ENCODE data around the gene BIN1. TPM values are rescaled to one million over a fixed set of nuclear protein-coding genes. Genes with fewer than 3 reads are reported as not detected.

The BIN1 gene
- total RNA-seq, 1 donor from 2014 or later, result 26.9 TPM

- Mint-ChIP-seq H3K27ac (no peak overlapping the region), H3K4me3 (no peak overlapping the region), H3K4me1 (peaks cover 5% of the 10 kb centered on the region), H3K9me3 (peaks cover 16% of the 10 kb centered on the region), H3K36me3 (no peaks in the 10 kb centered on the region), H3K27me3 (ENCODE audit: insufficient read depth, low read depth) (peaks cover 4% of the 10 kb centered on the region)
- Histone ChIP-seq H3F3A (ENCODE audit: low read depth) (no peaks in the 10 kb centered on the region), H4K20me1 (ENCODE audit: low read depth) (no peaks in the 10 kb centered on the region), H3K36me3 (no peaks in the 10 kb centered on the region), H3K9me3 (ENCODE audit: low read depth) (no peaks in the 10 kb centered on the region), H3K27me3 (peaks cover 5% of the 10 kb centered on the region), H3K4me2 (no peak overlapping the region), H2AFZ (replicated peaks) (no peak overlapping the region), H3K4me3 (no peak overlapping the region), H3K9ac (no peak overlapping the region), H3K27ac (no peak overlapping the region), H3K4me1 (no peaks in the 10 kb centered on the region), H3K79me2 (ENCODE audit: low read depth) (no peaks in the 10 kb centered on the region)
- TF ChIP-seq CTCF (IDR thresholded peaks at IDR 0.05) (no peak), EZH2 (IDR thresholded peaks at IDR 0.05) (no peak), EZH2phosphoT487 (IDR thresholded peaks at IDR 0.05) (no peak)
- DNase-seq (ENCODE audit: low spot score), result no peak
Measured at GRCh38 chr2:127115471-127116199, 8.7 kb upstream of the BIN1 start.

GRCh38 chr2:127110985-127111384, 4.0 kb upstream of the BIN1 start:
- no peak for TF ChIP-seq EZH2 (IDR thresholded peaks at IDR 0.05)
- no peak for TF ChIP-seq CTCF (IDR thresholded peaks at IDR 0.05)
- no peak for TF ChIP-seq EZH2phosphoT487 (IDR thresholded peaks at IDR 0.05)
- Histone ChIP-seq H2AFZ (replicated peaks) (no peak overlapping the region), H3K4me3 (no peak overlapping the region), H3K4me2 (no peak overlapping the region), H3K36me3 (no peaks in the 10 kb centered on the region), H4K20me1 (ENCODE audit: low read depth) (no peaks in the 10 kb centered on the region), H3K9me3 (ENCODE audit: low read depth) (no peaks in the 10 kb centered on the region), H3F3A (ENCODE audit: low read depth) (peaks cover 20% of the 10 kb centered on the region), H3K4me1 (no peaks in the 10 kb centered on the region), H3K27ac (no peak overlapping the region), H3K9ac (no peak overlapping the region), H3K27me3 (peaks cover 8% of the 10 kb centered on the region), H3K79me2 (ENCODE audit: low read depth) (no peaks in the 10 kb centered on the region)
- Mint-ChIP-seq H3K4me1 (peaks cover 6% of the 10 kb centered on the region), H3K27ac (no peak overlapping the region), H3K9me3 (no peaks in the 10 kb centered on the region), H3K27me3 (ENCODE audit: insufficient read depth, low read depth) (peaks cover 7% of the 10 kb centered on the region), H3K36me3 (no peaks in the 10 kb centered on the region), H3K4me3 (no peak overlapping the region)
- DNase-seq (ENCODE audit: low spot score), result no peak

GRCh38 chr2:127108090-127108523, 1.2 kb upstream of the BIN1 start:
- no peak overlapping the region for H3K27ac ChIP-seq
- H3K27me3 Mint-ChIP-seq (ENCODE audit: insufficient read depth, low read depth), result peaks cover 13% of the 10 kb centered on the region
- peaks cover 20% of the 10 kb centered on the region for H3K4me1 ChIP-seq
- H3K27ac Mint-ChIP-seq, result no peak overlapping the region
- peaks cover 21% of the 10 kb centered on the region for H3K4me1 Mint-ChIP-seq
- peak overlapping the region; percentile 61 for H2AFZ ChIP-seq (replicated peaks)
- peaks cover 19% of the 10 kb centered on the region for H3K79me2 ChIP-seq (ENCODE audit: low read depth)
- H3K9me3 ChIP-seq (ENCODE audit: low read depth), result no peaks in the 10 kb centered on the region
- H3K4me3 Mint-ChIP-seq, result peak overlapping the region; percentile 87
- peaks cover 8% of the 10 kb centered on the region for H3K27me3 ChIP-seq
- no peaks in the 10 kb centered on the region for H3K36me3 Mint-ChIP-seq
- peak overlapping the region; percentile 61 for H3K4me3 ChIP-seq
- TF ChIP-seq CTCF (IDR thresholded peaks at IDR 0.05) (no peak), EZH2 (IDR thresholded peaks at IDR 0.05) (no peak), EZH2phosphoT487 (IDR thresholded peaks at IDR 0.05) (no peak)
- no peaks in the 10 kb centered on the region for H3K9me3 Mint-ChIP-seq
- no peaks in the 10 kb centered on the region for H3K36me3 ChIP-seq
- H3F3A ChIP-seq (ENCODE audit: low read depth), result peaks cover 20% of the 10 kb centered on the region
- peak overlapping the region; percentile 93 for H3K4me2 ChIP-seq
- no peak overlapping the region for H3K9ac ChIP-seq
- no peak for DNase-seq (ENCODE audit: low spot score)
- H4K20me1 ChIP-seq (ENCODE audit: low read depth), result no peaks in the 10 kb centered on the region

Data from neural progenitor cell (in vitro differentiated cells).